GM19468 (cell line): ENCODE data around the gene TEK.
"Not testable (repeated sequence)": the region's sequence is repeated elsewhere in the genome, so short reads cannot be mapped to it uniquely, and the experiment has no call there.

Experiments
- ATAC-seq: cut with Tn5 transposase; IDR thresholded peaks from one replicate; pipeline ENCODE4 v1.9.1; 2021; ENCODE audit warnings: mild to moderate bottlenecking, moderate library complexity, moderate number of reproducible peaks; ENCODE audit not compliant: unreplicated experiment; ENCODE audit errors: extremely low read depth

The TEK gene

DNA sequence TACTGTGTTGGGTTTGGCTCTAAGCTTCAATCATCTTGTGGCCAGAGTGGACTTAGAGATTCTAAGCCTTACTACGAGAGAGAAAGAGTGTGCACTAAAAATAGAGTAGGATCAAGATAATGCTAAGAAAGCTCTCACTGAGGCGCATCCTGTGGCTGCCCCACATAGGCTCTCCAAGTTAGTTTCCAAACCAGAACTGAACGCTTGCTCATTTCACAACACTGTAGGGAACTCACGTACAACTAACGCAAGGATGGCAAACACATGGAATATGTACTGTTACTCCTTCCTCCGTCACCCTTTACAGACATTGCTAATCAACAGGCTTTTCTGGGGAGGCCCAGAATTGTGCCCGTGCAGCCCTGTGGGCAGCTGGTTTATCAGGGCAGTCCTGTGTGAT lies 97.0 kb downstream of the TEK start:
- no peak for ATAC-seq

GRCh38 chr9:27209034-27209433 lies 100.0 kb downstream of the TEK start:
- no peak for ATAC-seq

DNA sequence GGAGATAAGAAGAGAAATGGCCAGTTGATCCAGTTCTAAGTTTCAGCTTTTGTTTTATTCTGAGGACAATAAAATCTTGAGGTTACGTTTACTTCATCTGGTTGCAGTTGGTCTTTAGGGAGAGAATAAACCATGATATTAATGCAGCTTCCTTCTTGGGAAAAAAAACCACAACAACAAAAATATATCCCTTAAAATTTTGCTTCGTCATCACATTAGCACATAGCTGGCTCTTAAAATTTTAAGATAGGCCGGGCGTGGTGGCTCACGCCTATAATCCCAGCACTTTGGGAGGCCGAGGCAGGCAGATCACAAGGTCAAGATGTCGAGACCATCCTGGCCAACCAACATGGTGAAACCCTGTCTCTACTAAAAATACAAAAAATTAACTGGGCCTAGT lies 101.6 kb downstream of the TEK start:
- ATAC-seq, result no peak

DNA sequence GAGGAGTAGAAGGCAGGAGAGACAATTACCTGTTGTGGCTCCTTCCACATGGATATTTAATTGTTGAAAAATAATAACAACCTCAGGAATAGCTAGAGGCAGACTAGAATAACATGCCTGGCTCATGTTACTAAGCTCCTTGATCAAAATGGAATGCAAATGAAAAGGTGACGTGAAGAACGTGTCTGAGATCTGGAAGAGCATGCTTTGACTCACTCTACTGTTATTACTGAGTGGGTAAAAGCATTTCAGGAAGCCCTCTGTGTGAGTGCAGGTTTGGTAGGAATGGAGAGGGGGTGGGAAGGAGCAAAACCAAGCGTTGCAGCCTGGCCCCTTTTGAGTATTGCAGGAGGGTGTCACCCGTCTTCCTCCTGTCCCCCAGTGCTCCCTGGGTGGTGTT lies 103.2 kb downstream of the TEK start:
- no peak for ATAC-seq

DNA sequence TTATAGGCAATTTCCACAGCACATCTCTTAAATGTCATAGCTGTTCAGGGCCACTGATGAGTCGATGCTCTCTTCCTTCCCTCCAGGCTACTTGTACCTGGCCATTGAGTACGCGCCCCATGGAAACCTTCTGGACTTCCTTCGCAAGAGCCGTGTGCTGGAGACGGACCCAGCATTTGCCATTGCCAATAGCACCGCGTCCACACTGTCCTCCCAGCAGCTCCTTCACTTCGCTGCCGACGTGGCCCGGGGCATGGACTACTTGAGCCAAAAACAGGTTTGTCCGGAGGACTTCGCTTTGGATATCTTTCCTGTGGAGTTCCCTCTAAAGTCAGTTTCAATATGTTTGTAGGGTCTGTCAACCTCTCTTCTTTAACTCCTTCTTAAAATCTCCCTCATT lies 103.6 kb downstream of the TEK start:
- no peak for ATAC-seq

DNA sequence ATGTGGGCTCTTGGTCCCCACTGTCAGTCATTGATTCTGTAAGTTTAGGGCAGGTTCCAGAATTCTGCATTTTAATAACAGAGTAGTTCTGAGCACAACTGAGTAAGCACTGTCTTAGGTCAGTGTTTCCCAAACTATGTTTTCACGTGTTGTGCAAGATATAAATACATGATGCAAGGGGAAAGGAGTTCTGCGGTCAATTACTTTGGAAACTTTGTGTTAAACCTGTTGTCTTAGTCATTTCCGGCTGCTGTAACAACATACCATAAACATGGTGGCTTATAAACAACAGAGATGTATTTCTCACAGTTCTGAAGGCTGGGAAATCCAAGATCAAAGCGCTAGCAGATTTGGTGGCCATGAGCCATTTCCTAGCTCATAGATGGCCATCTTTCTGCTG lies 118.2 kb downstream of the TEK start:
- ATAC-seq, result no peak

DNA sequence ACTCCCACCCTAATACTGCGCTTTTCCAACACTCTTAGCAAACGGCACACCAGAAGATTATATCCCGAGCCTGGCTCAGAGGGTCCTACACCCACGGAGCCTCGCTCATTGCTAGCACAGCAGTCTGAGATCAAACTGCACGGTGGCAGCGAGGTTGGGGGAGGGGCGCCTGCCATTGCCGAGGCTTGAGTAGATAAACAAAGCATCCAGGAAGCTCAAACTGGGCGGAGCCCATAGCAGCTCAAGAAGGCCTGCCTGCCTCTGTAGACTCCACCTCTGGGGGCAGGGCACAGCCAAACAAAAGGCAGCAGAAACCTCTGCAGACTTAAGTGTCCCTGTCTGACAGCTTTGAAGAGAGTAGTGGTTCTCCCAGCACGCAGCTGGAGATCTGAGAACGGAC lies 130.6 kb downstream of the TEK start:
- ATAC-seq, result not testable (repeated sequence)

GRCh38 chr9:27247756-27248155 lies 138.7 kb downstream of the TEK start:
- ATAC-seq, result no peak

DNA sequence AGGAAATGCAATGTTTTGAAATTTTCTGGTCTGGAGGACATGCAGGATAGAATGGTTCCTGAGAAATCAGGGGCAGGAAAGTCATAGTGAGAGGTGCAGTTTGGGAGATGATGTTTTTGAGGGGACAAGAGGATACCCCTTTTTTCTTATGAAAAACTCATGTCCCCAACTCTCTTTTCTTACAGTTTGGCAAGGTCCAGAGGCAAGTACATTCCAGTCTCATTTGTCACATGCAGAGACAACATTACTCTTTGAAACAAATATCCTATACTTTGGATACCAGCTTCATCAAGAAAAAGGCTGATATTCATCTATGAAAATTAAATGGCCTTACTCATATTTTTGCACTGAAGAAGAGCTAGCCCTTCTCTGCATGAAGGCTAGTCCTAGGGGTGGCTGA lies 139.7 kb downstream of the TEK start:
- no peak for ATAC-seq

GRCh38 chr9:27258662-27259061 lies 149.6 kb downstream of the TEK start:
- no peak for ATAC-seq

DNA sequence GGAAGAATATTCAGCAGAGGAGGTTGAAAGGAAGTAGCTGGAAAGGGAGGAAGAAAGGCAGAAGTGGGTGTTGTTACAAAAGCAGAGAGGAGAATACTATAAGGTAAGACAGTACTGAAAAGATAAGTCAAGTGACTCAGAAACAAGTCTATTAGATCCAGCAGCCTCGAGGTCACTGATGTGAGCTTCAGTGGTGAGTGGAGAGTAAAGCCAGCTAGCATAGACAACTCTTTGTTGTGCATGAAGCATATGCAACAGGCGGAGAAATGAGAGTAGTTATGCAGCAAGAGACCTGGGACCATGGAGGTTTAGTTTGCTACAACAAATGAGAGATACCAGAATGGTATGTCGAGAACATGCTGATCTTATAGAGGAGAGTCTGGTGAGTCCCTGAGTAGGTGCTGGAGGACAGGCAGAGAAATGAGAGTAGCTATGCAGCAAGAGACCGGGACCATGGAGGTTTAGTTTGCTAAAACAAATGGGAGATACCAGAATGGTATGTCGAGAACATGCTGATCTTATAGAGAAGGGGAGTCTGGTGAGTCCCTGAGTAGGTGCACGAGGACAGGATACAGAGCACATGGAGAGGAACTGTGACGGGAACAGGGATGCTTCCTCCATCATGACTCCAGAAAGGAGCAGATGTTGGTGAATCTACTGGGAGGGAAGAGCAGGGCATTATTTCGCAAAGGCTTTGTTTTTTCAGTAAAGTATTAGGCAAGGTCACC lies 151.9 kb downstream of the TEK start:
- no peak for ATAC-seq

GRCh38 chr9:27261517-27262211 lies 152.6 kb downstream of the TEK start:
- ATAC-seq, result no peak

- no peak for ATAC-seq
Observed at GRCh38 chr9:27272103-27272502, 163.1 kb downstream of the TEK start.

DNA sequence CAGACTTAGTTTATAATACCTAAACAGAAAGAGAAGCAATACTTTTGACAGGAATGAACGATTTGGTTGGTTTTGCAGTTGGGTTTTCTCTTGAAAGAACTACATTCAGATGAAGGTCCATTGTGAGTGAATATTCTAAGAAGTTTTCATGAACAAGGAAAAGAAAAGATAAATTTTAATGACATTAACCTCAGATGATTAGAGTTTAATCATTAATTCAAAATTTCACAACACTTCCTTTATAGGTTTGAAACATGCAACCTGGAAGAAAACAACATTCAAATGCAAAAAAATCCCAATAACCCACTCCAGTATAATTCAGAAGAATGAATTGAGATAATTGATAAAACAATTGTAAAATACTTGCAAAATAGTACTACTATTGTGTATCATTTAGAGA lies 164.2 kb downstream of the TEK start:
- ATAC-seq, result no peak

DNA sequence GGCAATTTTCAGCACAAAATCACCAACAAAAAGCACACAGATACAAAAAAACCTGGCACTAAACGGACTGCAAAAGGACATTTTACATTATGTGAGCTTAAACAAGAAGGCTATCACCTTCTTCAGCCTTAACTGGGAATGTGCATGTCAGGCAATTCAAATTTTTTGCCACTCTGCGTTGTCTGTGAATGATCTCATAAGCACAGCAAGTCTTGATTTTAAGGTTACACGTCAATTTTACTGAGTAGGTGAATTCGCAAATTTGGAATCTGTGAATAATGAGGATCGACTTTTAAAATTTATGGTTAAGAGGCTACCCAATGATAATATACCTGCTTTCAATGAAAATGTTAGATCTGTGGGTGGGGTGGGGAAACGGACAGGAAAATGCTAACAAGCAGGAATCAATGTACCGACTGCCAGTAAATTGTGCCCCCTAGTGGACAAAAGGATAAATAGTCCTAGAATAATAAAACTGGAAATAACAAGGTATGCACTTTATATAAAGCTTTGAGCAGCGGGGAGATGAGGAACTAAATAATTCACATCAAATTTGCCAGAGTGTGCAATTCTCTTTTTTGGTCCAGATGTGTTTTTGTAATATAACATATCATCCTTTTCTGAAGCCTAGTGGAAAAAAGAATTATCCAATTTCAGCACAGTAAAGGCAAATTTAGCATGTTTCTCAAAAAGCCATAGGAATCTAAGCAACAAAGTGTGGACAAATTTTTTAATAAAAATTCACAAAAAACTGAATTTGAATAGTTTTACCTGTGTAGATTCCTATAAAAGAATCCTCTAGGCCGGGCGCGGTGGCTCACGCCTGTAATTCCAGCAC lies 167.4 kb downstream of the TEK start:
- ATAC-seq, result no peak

DNA sequence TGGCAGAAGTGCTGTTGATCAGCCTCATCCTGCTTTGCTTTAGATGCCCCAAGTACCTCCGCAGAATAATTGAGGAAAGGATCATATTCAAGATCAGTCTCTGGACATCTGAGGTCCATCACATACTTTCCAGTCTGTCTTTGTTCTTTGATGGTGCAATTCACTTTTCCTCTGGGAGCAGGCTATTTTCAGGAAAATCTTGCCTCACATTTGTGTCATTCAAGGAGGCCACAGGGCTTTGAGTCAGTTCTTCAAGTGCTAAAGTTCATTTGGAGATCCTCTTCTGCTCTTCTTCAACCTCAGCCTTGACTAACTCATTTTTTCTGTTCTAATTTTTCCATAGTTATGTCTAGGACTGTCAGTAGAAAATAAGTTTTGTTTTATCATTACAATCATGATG lies 169.3 kb downstream of the TEK start:
- ATAC-seq, result no peak

DNA sequence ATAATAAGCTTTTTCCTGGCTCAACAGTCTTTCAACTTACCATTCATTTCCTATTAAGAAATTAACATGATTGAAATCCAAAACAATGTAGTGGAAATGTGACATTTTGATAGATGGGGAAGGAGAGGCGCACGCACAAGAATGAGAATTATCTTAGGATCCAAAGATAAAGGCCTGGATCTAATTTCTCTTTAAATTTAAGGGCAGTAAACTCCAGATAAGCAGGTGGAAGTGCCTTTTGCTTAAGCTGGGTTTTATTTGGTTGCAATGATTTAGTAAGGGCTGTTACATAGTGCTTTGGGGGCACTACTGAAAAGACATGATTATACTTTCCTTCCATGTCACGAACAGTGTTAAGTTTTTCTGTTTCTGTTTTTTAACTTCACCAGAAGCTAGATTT lies 170.6 kb downstream of the TEK start:
- ATAC-seq, result no peak
